Measurements from ENCODE around the gene MAGEA4.

DNA sequence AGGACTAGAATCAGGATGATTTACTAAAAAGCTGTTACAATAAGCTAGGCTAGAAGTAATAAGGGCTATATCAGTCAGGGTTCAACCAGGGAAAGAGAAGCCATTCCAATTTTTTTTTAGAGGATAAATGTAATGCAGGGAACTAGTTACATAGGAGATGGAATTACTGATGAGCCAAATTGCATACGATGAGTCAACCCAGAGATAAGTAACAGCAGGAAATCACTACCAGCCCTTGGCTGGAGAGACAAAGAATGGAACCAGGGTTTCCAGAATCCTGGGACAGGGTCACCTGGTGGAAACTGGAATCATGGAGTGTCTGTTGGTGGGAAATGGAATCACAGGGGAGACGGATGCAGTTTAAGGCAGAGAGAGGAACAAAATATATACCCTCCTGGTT is 13.1 kb upstream of the MAGEA4 start:
- TF ChIP-seq, protein P1, sequence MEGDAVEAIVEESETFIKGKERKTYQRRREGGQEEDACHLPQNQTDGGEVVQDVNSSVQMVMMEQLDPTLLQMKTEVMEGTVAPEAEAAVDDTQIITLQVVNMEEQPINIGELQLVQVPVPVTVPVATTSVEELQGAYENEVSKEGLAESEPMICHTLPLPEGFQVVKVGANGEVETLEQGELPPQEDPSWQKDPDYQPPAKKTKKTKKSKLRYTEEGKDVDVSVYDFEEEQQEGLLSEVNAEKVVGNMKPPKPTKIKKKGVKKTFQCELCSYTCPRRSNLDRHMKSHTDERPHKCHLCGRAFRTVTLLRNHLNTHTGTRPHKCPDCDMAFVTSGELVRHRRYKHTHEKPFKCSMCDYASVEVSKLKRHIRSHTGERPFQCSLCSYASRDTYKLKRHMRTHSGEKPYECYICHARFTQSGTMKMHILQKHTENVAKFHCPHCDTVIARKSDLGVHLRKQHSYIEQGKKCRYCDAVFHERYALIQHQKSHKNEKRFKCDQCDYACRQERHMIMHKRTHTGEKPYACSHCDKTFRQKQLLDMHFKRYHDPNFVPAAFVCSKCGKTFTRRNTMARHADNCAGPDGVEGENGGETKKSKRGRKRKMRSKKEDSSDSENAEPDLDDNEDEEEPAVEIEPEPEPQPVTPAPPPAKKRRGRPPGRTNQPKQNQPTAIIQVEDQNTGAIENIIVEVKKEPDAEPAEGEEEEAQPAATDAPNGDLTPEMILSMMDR (IDR thresholded peaks at IDR 0.05; ENCODE audit: poor library complexity), result no peak
- TF ChIP-seq EZH2phosphoT487 (IDR thresholded peaks at IDR 0.05; ENCODE audit: low read depth, severe bottlenecking, unreplicated experiment), result no peak
